ENCODE measurements around the gene YDJC. TPM values are rescaled to one million over a fixed set of nuclear protein-coding genes. Genes with fewer than 3 reads are reported as not detected.
"Not testable (repeated sequence)": the region's sequence is repeated elsewhere in the genome, so short reads cannot be mapped to it uniquely, and the experiment has no call there.

The YDJC gene
- polyA plus RNA-seq, 3 donors: 6.1 to 34.7 (median 12.2) TPM

GRCh38 chr22:21621025-21621424 lies 8.8 kb downstream of the YDJC start:
- H3K27ac ChIP-seq (ENCODE audit: low read depth, low read length): no peak overlapping the region
- 75 to 95% (median 93%) methylated on average over 3 of the region's 3 CpGs for WGBS, 3 donors

- WGBS, 3 donors: 95 to 98% (median 96%) methylated on average over 6 of the region's 6 CpGs
- not testable (repeated sequence) for H3K27ac ChIP-seq (ENCODE audit: low read depth, low read length)
These were observed 12.5 kb downstream of the YDJC start for GRCh38 chr22:21617337-21617736.

GRCh38 chr22:21615731-21616130 lies 14.1 kb downstream of the YDJC start:
- no peak overlapping the region for H3K27ac ChIP-seq (ENCODE audit: low read depth, low read length)
- WGBS, 3 donors: 47 to 85% (median 79%) methylated on average over 4 of the region's 4 CpGs

- H3K27ac ChIP-seq (ENCODE audit: low read depth, low read length): no peak overlapping the region
- WGBS, 3 donors: 70 to 94% (median 92%) methylated on average over 4 of the region's 4 CpGs
These were observed 16.1 kb downstream of the YDJC start for GRCh38 chr22:21613553-21614233.

- no peak overlapping the region for H3K27ac ChIP-seq (ENCODE audit: low read depth, low read length)
- WGBS, 3 donors: 87 to 92% (median 88%) methylated on average over 7 of the region's 7 CpGs
These were observed 17.0 kb downstream of the YDJC start for GRCh38 chr22:21612858-21613257.

GRCh38 chr22:21611210-21611977 lies 18.4 kb downstream of the YDJC start:
- 86 to 91% (median 87%) methylated on average over 4 of the region's 4 CpGs for WGBS, 3 donors
- H3K27ac ChIP-seq (ENCODE audit: low read depth, low read length): no peak overlapping the region

- WGBS, 3 donors: 97 to 98% (median 97%) methylated on average over 11 of the region's 11 CpGs
- H3K27ac ChIP-seq (ENCODE audit: low read depth, low read length): not testable (repeated sequence)
These were observed 20.2 kb downstream of the YDJC start for GRCh38 chr22:21609556-21610157.

GRCh38 chr22:21606775-21607174 lies 23.0 kb downstream of the YDJC start:
- 95 to 98% (median 96%) methylated on average over 8 of the region's 8 CpGs for WGBS, 3 donors
- H3K27ac ChIP-seq (ENCODE audit: low read depth, low read length): no peak overlapping the region

GRCh38 chr22:21605887-21606564 lies 23.8 kb downstream of the YDJC start:
- H3K27ac ChIP-seq (ENCODE audit: low read depth, low read length): no peak overlapping the region
- 97 to 98% (median 98%) methylated on average over 7 of the region's 7 CpGs for WGBS, 3 donors

- 83 to 87% (median 86%) methylated on average over 9 of the region's 9 CpGs for WGBS, 3 donors
- no peak overlapping the region for H3K27ac ChIP-seq (ENCODE audit: low read depth, low read length)
These were observed 25.8 kb downstream of the YDJC start for GRCh38 chr22:21603973-21604372.

GRCh38 chr22:21602579-21602978 lies 27.2 kb downstream of the YDJC start:
- H3K27ac ChIP-seq (ENCODE audit: low read depth, low read length): no peak overlapping the region
- 92 to 94% (median 92%) methylated on average over 6 of the region's 6 CpGs for WGBS, 3 donors

GRCh38 chr22:21599053-21599893 lies 30.5 kb downstream of the YDJC start:
- no peak overlapping the region for H3K27ac ChIP-seq (ENCODE audit: low read depth, low read length)
- WGBS, 3 donors: 77 to 85% (median 84%) methylated on average over 6 of the region's 6 CpGs

GRCh38 chr22:21598302-21598701 lies 31.5 kb downstream of the YDJC start:
- WGBS, 3 donors: 75 to 79% (median 78%) methylated on average over 3 of the region's 3 CpGs
- H3K27ac ChIP-seq (ENCODE audit: low read depth, low read length): no peak overlapping the region

GRCh38 chr22:21596356-21597135 lies 33.3 kb downstream of the YDJC start:
- WGBS, 3 donors: 90 to 97% (median 91%) methylated on average over 13 of the region's 13 CpGs
- H3K27ac ChIP-seq (ENCODE audit: low read depth, low read length): not testable (repeated sequence)

- 66 to 81% (median 76%) methylated on average over 5 of the region's 5 CpGs for WGBS, 3 donors
- no peak overlapping the region for H3K27ac ChIP-seq (ENCODE audit: low read depth, low read length)
These were observed 34.9 kb downstream of the YDJC start for GRCh38 chr22:21594865-21595452.

- 68 to 85% (median 83%) methylated on average over 11 of the region's 11 CpGs for WGBS, 3 donors
- no peak overlapping the region for H3K27ac ChIP-seq (ENCODE audit: low read depth, low read length)
These were observed 36.2 kb downstream of the YDJC start for GRCh38 chr22:21593406-21594232.

All from adipose tissue (tissue), 3 donors.